Measurements from ENCODE around the gene AFDN.
"Not testable (repeated sequence)": the region's sequence is repeated elsewhere in the genome, so short reads cannot be mapped to it uniquely, and the experiment has no call there.

Gene AFDN

DNA sequence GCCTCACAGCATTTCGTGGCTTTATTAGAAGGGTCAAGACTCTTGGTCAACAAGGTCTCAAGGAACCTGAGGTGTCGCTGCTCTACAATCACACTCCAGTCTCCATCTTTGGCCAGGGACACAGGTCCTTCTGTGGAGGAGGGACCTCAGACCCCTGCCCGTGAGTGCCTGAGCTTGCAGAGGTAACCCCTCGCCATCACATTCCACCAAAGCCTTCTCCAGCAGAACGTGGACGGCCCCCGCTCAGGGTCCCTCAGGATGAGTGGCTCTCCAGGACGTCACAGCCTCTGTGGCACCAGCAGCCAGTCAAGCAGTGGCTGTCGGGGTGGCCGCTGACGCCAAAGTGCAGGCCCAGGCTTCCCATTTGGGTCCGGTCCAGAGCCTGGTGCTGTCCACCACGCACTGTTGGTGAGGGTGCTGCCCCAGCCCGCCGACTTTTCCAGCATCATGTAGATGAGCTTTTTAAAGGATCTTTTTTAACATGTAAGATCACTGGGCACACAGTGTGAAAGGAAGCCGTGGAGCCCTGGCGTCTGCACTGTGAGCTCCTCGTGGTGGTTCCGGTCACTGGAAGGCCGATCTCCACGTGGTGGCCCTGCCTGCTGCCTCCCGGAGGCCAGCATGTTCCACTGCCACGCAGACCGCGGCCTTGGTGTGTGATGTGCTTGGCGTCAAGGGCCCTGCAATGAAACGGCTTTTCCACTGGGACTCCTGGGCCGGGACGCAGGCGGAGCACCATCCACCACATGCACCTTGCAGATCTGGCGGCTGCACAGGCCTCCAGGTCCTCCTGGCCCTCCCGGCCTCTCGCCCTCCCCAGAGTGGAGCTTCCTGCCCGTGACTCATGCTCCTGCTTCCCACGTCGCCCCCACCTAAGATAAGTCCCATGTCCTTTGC, 162.5 kb downstream of the AFDN start:
- H3K36me3 Mint-ChIP-seq = no peaks in the 10 kb centered on the region
- CTCF ChIA-PET = no interaction called here

DNA sequence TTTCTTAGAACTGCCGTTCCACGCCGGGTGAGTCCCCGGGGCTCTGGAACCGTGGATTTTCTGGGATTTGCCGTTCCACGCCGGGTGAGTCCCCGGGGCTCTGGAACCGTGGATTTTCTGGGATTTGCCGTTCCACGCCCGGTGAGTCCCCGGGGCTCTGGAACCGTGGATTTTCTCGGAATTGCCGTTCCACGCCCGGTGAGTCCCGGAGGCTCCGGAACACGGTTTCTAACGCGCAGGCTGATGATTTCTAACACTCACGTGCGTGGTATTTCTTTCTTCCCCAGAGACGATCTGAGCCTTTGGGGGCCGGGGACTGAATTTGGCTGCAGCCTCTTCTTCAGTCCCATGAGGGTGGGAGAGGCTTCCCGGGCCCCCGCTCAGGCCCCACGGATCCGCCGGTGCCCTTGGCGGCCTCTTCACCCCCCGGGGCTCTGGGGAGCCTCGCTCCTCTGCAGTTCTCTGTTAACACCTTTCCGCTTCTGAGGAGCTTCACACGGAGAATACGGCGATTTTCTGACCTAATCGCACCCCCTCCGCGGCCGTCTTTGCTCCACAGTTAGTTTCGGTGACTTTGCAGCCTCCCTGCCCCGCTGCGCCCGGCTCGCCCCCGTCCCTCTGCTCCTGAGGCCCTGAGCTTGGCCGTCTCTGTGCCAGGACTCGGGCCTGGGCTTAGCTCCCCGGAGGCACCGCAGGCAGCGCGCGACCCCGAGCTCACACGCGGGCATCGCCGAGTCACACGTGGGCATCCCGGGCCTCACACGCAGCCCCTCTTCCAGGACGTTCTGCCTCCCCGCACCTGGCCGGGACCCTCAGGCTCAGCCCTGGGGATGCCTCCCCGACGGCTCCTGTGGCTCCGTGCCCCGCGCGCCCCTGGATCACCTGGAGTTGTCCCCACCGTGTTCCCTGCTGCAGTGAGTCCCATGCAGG, 163.6 kb downstream of the AFDN start:
- H3K4me1 Mint-ChIP-seq = no peaks in the 10 kb centered on the region
- no peaks in the 10 kb centered on the region for H3K27me3 Mint-ChIP-seq
- no peaks in the 10 kb centered on the region for H3K9me3 Mint-ChIP-seq
- CTCF ChIA-PET = no interaction called here
- DNase-seq = no peak
- no peak overlapping the region for H3K4me3 Mint-ChIP-seq
- H3K36me3 Mint-ChIP-seq = no peaks in the 10 kb centered on the region
- H3K27ac Mint-ChIP-seq = no peak overlapping the region

More for the DNA sequence above, 162.5 kb downstream of the AFDN start:
- DNase-seq = no peak
- Mint-ChIP-seq H3K4me3 (no peak overlapping the region), H3K27me3 (no peaks in the 10 kb centered on the region), H3K4me1 (no peaks in the 10 kb centered on the region), H3K27ac (no peak overlapping the region), H3K9me3 (no peaks in the 10 kb centered on the region)

DNA sequence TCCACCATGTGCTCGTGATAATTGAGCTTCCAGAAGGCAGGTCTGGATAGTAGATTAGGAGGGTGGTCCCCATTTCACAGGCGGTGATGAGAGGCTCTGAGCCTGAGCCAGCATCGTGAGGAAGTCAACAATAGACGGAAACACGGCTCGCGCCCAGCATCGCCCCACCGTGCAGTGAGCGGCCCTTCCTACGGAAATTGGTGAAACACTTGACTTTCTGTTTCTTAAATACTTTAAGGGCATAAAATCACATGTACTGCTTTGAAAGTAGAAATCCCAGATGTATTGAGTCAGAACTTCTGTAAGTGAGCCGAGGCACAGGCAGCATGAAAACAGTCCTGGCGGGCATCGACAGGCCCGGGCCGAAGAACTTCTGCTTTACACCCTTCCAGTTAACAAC, 166.5 kb downstream of the AFDN start:
- no peaks in the 10 kb centered on the region for H3K36me3 Mint-ChIP-seq
- no peaks in the 10 kb centered on the region for H3K4me1 Mint-ChIP-seq
- DNase-seq = no peak
- CTCF ChIA-PET = no interaction called here
- no peak overlapping the region for H3K27ac Mint-ChIP-seq
- no peaks in the 10 kb centered on the region for H3K27me3 Mint-ChIP-seq
- H3K9me3 Mint-ChIP-seq = no peaks in the 10 kb centered on the region
- H3K4me3 Mint-ChIP-seq = no peak overlapping the region

DNA sequence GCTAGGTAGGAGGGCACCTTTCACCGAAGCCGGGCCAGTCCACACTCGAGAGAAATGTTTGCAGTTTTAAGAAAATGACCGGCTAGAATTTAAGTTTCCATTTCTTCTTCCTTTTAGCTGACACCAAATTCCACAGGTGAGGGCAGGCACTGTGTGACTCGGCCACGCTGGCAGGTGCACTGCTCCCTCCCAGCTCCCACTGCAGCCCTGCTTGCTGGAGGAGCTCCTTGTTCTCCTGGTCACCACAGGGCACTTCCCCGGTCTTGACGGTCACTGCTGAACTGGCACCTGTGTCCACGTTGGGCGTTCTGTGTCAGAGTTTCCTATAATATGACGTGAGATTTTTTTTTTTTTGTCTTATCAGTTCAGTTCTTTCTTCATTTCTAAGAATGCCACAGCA, 167.1 kb downstream of the AFDN start:
- H3K36me3 Mint-ChIP-seq = no peaks in the 10 kb centered on the region
- no peaks in the 10 kb centered on the region for H3K4me1 Mint-ChIP-seq
- CTCF ChIA-PET = no interaction called here

DNA sequence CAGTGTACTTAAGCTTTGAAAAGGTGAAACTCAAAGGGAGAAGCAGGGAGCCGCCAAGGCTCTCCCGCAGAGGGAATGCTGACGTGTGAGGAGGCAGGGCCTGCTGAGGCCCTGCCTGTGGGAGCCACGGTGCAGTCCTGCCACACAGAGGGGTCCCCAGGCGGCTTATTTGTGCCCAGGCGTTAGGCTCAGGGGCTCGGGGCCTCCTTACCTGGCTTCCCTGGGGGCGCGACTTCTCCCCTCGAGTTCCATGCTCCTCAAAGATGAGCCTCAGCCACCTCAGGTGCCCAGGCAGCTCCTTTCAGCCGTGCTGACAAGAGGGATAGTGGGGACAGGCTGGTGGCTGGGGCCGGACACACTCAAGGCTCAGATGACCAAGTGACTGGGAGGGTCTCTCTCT, 168.6 kb downstream of the AFDN start:
- Mint-ChIP-seq H3K36me3 (no peaks in the 10 kb centered on the region), H3K4me1 (no peaks in the 10 kb centered on the region), H3K4me3 (no peak overlapping the region), H3K9me3 (no peaks in the 10 kb centered on the region), H3K27ac (no peak overlapping the region), H3K27me3 (no peaks in the 10 kb centered on the region)
- CTCF ChIA-PET = interaction anchor here (0.5 kb wide), 1 partner anchor 25 kb away, joined by 3 read pairs; no protein-coding TSS in a partner anchor
- DNase-seq = no peak

More for the DNA sequence above, 167.1 kb downstream of the AFDN start:
- no peak for DNase-seq
- Mint-ChIP-seq H3K27ac (no peak overlapping the region), H3K9me3 (no peaks in the 10 kb centered on the region), H3K4me3 (no peak overlapping the region), H3K27me3 (no peaks in the 10 kb centered on the region)

DNA sequence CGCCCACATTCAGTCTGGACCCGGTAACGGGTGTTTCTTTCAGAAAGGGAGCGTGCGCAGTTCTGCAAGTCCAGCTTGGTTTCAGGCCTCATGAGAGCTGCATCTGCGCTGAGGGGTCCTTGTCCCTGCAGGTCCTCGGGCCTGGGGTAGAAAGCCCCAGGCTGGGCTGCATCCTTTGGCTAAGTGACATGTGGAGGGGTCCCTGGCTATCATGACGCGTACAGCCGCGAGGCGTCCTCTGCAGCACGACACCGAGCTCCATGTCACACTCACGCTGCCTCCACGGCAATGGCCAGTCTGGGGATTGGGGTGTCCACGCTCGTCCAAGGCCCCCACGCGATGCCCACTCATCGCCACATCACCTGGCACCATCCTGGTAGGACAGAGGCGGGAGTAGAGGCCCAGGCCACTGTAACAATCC, 169.0 kb downstream of the AFDN start:
- no peaks in the 10 kb centered on the region for H3K4me1 Mint-ChIP-seq
- H3K27ac Mint-ChIP-seq = no peak overlapping the region
- H3K4me3 Mint-ChIP-seq = no peak overlapping the region
- H3K27me3 Mint-ChIP-seq = no peaks in the 10 kb centered on the region
- H3K36me3 Mint-ChIP-seq = no peaks in the 10 kb centered on the region
- no peaks in the 10 kb centered on the region for H3K9me3 Mint-ChIP-seq
- CTCF ChIA-PET = no interaction called here
- DNase-seq = no peak

DNA sequence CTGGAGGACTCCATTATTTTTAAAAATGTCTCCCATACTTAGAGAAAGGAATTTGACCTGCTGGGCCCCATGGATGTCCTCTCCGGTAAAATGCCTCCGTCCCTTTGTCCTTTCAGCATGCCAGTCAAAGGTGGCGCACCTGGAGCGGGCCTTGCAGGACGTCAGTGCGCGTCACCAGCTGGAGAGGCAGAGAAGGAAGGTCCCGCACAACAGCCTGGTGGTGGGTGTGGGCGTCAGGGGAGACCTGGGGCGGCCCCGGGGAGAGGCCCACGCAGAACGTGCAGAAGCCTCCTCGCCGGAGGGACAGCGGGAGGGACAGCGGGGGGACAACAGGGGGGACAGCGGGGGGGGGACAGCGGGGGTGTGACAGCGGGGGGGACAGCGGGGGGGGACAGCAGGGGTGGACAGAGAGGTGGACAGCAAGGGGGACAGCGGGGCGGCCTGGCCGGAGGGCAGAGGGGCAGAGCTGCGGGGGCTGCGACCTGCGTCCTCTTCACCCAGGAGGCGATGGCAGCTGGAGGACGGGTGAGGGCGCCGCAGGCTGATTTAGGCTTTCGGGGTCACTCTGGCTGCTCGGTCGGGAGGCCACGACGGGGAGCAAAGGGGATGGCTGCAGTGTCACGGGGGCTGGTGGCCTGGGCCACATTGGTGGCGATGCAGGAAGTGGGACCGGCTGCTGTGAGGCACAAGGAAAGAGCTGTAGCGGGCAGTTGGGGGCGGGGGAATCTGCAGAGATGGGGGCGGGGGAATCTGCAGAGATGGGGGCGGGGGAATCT, 169.9 kb downstream of the AFDN start:
- CTCF ChIA-PET = no interaction called here
- H3K27me3 Mint-ChIP-seq = no peaks in the 10 kb centered on the region
- no peaks in the 10 kb centered on the region for H3K36me3 Mint-ChIP-seq
- no peak for DNase-seq
- H3K9me3 Mint-ChIP-seq = peaks cover 2% of the 10 kb centered on the region
- no peak overlapping the region for H3K4me3 Mint-ChIP-seq
- no peaks in the 10 kb centered on the region for H3K4me1 Mint-ChIP-seq
- no peak overlapping the region for H3K27ac Mint-ChIP-seq

DNA sequence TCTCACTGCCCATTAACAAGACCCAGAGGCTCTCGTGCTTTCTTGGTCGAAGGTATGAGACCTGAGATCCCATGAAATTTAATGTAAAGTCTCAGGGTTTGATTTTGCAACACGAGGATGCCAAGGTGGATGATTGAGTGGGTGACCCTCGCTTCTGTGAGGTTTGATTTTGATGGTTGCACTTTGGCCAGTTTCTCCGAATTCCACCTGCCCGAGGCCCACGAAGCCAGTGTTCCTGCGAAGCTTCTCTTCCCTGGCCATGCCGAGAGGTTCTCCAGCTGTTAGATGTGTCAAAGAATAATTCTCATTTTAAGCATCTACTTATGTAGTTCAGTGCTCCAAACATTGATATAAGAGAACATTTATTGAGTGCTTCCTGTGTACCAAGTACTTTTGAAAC, 170.9 kb downstream of the AFDN start, which contains the start of gene KIF25:
Gene KIF25, plus strand, starts transcription at position 30 of the 400 bp plus-strand sequence. CDS start 31,915 bp downstream, outside the sequence.
- H3K4me3 Mint-ChIP-seq = no peak within 1 kb of the TSS
- H3K36me3 Mint-ChIP-seq = no peaks in the 10 kb centered on the region
- H3K4me1 Mint-ChIP-seq = no peaks in the 10 kb centered on the region
- no peak for DNase-seq
- H3K27ac Mint-ChIP-seq = no peak within 1 kb of the TSS
- CTCF ChIA-PET = no interaction called here
- peaks cover 2% of the 10 kb centered on the region for H3K9me3 Mint-ChIP-seq
- H3K27me3 Mint-ChIP-seq = no peaks in the 10 kb centered on the region

DNA sequence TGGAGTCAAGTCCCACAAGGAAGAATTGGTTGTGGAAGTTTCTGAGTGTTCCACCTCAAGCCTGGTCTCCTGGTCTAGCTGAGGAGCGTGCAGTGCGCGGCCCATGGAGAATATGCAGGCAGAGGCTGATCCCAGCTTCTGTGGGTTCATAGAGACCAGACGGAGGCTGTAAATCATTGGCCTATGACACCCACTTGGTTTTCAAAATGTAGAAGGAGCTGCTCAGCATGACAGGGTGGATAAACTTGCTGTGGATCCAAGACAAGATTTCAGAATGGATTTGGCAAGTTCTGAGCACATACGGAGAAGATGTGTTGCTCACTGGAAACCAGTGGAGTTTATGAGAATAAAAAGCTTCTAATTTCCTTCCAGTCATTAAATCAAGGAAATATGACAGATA, 171.5 kb downstream of the AFDN start:
- DNase-seq = no peak
- Mint-ChIP-seq H3K36me3 (no peaks in the 10 kb centered on the region), H3K27ac (no peak overlapping the region), H3K9me3 (peaks cover 2% of the 10 kb centered on the region), H3K27me3 (no peaks in the 10 kb centered on the region), H3K4me1 (no peaks in the 10 kb centered on the region), H3K4me3 (no peak overlapping the region)
- CTCF ChIA-PET = no interaction called here

DNA sequence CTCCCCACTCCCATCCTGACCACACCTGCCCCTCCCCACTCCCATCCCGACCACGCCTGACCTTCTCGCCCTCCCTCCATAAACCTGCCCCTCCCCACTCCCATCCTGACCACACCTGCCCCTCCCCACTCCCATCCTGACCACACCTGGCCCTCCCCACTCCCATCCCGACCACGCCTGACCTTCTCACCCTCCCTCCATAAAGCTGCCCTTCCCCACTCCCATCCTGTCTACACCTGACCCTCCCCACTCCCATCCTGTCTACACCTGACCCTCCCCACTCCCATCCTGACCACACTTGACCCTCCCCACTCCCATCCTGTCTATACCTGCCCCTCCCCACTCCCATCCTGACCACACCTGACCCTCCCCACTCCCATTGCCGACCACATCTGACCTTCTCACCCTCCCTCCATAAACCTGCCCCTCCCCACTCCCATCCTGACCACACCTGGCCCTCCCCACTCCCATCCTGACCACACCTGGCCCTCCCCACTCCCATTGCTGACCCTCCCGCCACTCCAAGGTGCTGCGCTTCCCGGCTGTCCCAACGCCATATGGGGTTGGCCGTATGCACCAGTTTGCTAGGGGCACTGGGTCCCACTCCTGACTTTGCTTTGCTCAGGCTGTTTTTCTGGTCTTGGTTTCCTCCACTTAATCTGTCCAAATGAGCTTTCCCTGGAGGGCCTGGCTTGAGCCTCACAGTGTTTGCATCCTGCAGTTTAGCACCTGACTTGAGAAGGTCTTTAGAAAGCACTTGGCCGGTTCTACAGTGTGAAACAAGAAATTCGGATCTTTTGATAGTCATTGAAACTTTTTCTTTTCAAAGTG, 173.7 kb downstream of the AFDN start:
- Mint-ChIP-seq H3K9me3 (peaks cover 2% of the 10 kb centered on the region), H3K27ac (no peak overlapping the region), H3K4me1 (no peaks in the 10 kb centered on the region), H3K27me3 (no peaks in the 10 kb centered on the region), H3K4me3 (no peak overlapping the region), H3K36me3 (no peaks in the 10 kb centered on the region)
- DNase-seq = no peak
- CTCF ChIA-PET = no interaction called here

DNA sequence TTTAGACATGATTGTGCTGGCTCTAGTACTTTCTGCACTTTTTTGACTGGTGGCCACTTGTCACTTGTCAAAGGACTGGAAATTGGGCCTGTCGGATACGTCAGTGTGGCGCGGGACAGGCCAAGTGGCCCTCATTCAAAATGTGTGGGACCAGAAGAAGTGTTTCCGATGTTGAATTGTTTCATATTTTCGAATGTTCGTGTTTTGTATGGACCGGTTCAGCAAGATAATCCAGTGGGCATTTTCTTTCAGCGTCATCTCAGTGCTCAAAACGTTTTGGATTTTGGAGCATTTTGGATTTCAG, 174.3 kb downstream of the AFDN start:
- Mint-ChIP-seq H3K36me3 (no peaks in the 10 kb centered on the region), H3K27me3 (no peaks in the 10 kb centered on the region), H3K4me1 (no peaks in the 10 kb centered on the region), H3K27ac (no peak overlapping the region), H3K9me3 (peaks cover 2% of the 10 kb centered on the region), H3K4me3 (no peak overlapping the region)
- no peak for DNase-seq
- CTCF ChIA-PET = no interaction called here

DNA sequence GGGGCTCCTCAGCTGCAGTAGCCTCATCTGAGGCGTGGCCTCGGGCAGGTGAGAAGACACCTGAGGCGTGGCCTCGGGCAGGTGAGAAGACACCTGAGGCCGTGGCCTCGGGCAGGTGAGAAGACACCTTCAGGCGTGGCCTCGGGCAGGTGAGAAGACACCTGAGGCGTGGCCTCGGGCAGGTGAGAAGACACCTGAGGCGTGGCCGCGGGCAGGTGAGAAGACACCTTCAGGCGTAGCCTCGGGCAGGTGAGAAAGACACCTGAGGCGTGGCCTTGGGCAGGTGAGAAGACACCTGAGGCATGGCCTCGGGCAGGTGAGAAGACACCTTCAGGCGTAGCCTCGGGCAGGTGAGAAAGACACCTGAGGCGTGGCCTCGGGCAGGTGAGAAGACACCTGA, 174.8 kb downstream of the AFDN start:
- CTCF ChIA-PET, DNase-seq, H3K27me3 Mint-ChIP-seq, H3K4me3 Mint-ChIP-seq, H3K27ac Mint-ChIP-seq, H3K9me3 Mint-ChIP-seq, H3K36me3 Mint-ChIP-seq, H3K4me1 Mint-ChIP-seq: not testable (repeated sequence)

DNA sequence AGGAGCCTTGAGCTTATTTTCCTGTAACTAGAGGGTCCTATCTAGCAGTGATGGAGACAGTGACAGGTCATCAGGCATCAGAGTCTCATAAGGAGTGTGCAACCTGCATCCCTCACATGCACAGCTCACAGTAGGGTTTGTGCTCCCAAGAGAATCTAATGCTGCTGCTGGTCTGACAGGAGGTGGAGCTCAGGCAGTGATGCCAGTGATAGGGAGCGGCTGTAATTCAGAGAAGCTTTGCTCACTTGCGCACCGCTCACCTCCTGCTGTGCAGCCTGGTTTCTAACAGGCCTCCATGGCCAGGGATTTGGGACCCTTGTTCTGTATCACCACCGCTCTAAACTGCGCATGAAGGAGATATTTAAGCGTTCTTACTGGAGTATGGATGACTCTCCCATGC, 176.1 kb downstream of the AFDN start:
- CTCF ChIA-PET = no interaction called here
- no peak for DNase-seq
- Mint-ChIP-seq H3K27me3 (no peaks in the 10 kb centered on the region), H3K36me3 (no peaks in the 10 kb centered on the region), H3K4me1 (no peaks in the 10 kb centered on the region), H3K27ac (no peak overlapping the region), H3K9me3 (peaks cover 2% of the 10 kb centered on the region), H3K4me3 (no peak overlapping the region)

DNA sequence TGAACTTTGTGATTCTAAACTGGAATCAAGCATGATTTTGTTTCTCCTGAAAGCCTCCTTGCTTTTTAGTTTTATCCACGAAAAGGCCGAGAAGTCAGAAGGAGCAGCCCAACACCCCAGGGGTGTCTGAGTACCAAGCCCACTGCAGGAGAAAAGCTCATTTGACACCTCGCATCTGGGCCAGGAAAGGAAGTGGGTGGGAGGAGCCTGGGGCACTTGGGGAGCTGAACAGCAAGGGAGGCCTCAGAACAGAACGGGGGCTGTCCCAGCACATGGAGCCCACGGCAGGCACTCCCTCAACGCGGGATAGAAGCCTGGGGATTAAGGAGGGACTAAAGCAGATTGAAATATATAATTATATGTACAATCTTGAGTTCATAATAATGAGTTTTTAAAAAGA, 177.3 kb downstream of the AFDN start:
- Mint-ChIP-seq H3K9me3 (peaks cover 2% of the 10 kb centered on the region), H3K4me3 (no peak overlapping the region), H3K36me3 (no peaks in the 10 kb centered on the region), H3K27me3 (no peaks in the 10 kb centered on the region), H3K4me1 (no peaks in the 10 kb centered on the region), H3K27ac (no peak overlapping the region)
- DNase-seq = no peak
- CTCF ChIA-PET = no interaction called here

All from activated naive CD4-positive, alpha-beta T cell treated with anti-CD3 and anti-CD28 coated beads, Interleukin-2, amount 10 ng/mL, durations not matched to agents 7 days and 5 days (primary cell).